ENCODE data around the gene OR5C1.

GRCh38 chr9:122815544-122815943, 26.8 kb downstream of the OR5C1 start:
- no peak for TF ChIP-seq CTCF (conservative IDR thresholded peaks at IDR 0.05 in 1 of 2, IDR thresholded peaks at IDR 0.05 in 1 of 2; ENCODE audit: extremely low read depth in 1 of 2, insufficient read depth in 1 of 2, low read depth in 1 of 2, low read length in 2 of 2)
- TF ChIP-seq EZH2 (IDR thresholded peaks at IDR 0.05; ENCODE audit: borderline replicate concordance, low read length): no peak
